Uterus (tissue), 2 donors: ENCODE measurements around the gene CEBPG.

Source experiments
- POLR2A ChIP-seq, 2 donors: fragments of 450-650 bp; IDR thresholded peaks; one replicate each; pipeline ENCODE4 v1.6.1; 2016; ENCODE audit warnings: antibody characterized with exemption in 2 of 2, mild to moderate bottlenecking in 1 of 2, moderate library complexity in 1 of 2
- TF ChIP-seq, protein P1 (sequence below), 4 experiments: fragments of 200-600 bp in 2 of 4; fragments of 450-650 bp in 2 of 4; sonication (generic) in 2 of 4; IDR thresholded peaks; one replicate each; pipeline ENCODE4 v1.5.1; 2016 to 2019; ENCODE audit warnings: antibody characterized with exemption in 4 of 4, mild to moderate bottlenecking in 2 of 4, moderate library complexity in 1 of 4

DNA sequence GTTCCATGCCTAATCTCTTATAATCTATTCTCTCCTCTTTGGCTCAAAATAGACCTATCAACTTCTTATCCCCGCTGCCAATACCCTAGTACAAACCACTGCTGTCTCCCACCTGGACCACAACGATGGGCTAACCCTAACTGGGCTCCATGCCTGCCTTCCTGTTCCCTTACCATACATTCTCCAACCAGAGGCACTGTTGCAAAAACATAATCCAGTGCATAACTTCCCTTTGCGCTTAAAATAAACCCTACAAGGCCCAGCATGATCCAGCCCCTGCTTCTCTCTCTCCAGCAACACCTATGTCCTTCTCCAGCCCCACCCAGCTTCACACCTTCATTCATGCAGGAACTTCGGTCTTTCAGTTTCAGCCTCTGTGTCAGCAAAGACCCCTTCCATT, 43.8 kb upstream of the CEBPG start:
- TF ChIP-seq, protein P1, sequence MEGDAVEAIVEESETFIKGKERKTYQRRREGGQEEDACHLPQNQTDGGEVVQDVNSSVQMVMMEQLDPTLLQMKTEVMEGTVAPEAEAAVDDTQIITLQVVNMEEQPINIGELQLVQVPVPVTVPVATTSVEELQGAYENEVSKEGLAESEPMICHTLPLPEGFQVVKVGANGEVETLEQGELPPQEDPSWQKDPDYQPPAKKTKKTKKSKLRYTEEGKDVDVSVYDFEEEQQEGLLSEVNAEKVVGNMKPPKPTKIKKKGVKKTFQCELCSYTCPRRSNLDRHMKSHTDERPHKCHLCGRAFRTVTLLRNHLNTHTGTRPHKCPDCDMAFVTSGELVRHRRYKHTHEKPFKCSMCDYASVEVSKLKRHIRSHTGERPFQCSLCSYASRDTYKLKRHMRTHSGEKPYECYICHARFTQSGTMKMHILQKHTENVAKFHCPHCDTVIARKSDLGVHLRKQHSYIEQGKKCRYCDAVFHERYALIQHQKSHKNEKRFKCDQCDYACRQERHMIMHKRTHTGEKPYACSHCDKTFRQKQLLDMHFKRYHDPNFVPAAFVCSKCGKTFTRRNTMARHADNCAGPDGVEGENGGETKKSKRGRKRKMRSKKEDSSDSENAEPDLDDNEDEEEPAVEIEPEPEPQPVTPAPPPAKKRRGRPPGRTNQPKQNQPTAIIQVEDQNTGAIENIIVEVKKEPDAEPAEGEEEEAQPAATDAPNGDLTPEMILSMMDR (IDR thresholded peaks at IDR 0.05): no peak
- no peak for TF ChIP-seq POLR2A (IDR thresholded peaks at IDR 0.05)
